PC-9 (cell line): Measurements from ENCODE around the gene SPECC1L.

Source experiments
- EZH2 ChIP-seq: fragments of 200-600 bp; sonication (generic); IDR thresholded peaks from 2 replicates; pipeline ENCODE4 v1.8.0; 2017; ENCODE audit warnings: antibody characterized with exemption, low read depth
- TF ChIP-seq, protein P1 (sequence below): fragments of 200-600 bp; sonication (generic); conservative IDR thresholded peaks from 2 replicates; pipeline ENCODE4 v1.6.1; 2017; ENCODE audit warnings: mixed run types, antibody characterized with exemption, mild to moderate bottlenecking, moderate library complexity

- TF ChIP-seq, protein P1, sequence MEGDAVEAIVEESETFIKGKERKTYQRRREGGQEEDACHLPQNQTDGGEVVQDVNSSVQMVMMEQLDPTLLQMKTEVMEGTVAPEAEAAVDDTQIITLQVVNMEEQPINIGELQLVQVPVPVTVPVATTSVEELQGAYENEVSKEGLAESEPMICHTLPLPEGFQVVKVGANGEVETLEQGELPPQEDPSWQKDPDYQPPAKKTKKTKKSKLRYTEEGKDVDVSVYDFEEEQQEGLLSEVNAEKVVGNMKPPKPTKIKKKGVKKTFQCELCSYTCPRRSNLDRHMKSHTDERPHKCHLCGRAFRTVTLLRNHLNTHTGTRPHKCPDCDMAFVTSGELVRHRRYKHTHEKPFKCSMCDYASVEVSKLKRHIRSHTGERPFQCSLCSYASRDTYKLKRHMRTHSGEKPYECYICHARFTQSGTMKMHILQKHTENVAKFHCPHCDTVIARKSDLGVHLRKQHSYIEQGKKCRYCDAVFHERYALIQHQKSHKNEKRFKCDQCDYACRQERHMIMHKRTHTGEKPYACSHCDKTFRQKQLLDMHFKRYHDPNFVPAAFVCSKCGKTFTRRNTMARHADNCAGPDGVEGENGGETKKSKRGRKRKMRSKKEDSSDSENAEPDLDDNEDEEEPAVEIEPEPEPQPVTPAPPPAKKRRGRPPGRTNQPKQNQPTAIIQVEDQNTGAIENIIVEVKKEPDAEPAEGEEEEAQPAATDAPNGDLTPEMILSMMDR, result no peak
- TF ChIP-seq EZH2, result no peak
These were observed 165.9 kb downstream of the SPECC1L start for GRCh38 chr22:24436553-24436952.
